Stimulated activated CD8-positive, alpha-beta memory T cell treated with anti-CD3 and anti-CD28 coated beads, Interleukin-7, amount 100 ng/mL, for 24 hours (primary cell): ENCODE measurements around the gene TEX35.

Experiments
- DNase-seq: peaks from one replicate; pipeline ENCODE4 v3.0.0-alpha.2; 2020; ENCODE audit warnings: low read depth

Gene TEX35

DNA sequence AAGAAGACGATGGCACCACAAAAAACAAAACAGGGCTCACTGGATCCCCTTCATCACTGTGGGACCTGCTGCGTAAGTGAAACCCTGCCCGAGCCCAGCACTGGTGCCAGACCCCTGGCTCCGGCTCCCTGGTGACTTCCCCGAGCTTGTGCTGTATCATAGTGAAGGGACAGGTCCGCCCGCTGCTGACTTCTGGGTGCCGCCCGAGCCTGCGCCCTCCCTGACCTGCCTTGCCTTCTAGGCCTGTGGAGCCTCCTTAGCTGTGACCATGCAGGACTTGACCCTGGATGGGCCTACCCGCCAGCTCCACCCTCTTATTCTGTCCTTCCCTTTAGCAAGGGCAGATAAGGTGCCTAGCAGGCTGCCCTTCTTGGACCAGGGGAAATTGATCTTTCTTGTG lies 7.9 kb downstream of the TEX35 start:
- DNase-seq: no peak

DNA sequence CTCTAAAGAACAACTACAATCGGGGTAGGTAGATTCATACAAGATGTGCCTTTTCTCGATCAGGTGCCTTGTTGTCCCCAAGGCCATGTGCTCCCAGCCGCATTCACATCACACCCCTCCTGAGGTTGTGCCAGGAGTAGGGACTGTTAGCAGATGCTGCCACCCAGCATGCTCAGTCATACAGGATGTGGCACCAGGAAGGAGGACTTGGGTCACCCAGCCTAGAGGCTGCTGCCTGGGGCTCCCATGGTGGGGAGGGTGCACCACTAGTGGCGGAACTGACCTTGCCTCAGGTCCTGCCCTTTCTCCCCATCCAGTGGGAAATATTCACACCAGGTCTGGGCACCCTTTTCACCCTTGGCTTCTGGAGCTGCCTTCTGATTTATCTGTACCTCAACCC lies 8.3 kb downstream of the TEX35 start:
- DNase-seq: no peak

DNA sequence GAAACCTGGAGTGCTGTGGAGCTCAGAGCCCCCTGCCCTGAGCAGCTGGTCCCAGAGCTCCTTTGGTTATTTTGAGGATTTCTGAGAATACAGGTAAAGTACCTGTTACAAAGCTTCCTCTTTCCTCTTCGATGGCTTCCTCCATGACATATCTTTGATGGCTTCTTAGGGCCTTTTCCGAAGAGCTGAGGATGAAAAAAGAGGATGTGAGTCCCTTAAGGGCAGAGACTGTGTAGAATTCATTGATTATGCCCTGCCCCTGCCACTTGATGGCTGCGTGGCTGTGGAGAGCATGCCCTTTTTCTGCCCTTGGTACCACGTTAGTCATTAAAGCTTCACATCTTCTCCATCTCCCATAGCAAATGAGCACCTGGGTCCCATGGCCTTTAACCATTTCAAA lies 14.2 kb downstream of the TEX35 start:
- DNase-seq: no peak

DNA sequence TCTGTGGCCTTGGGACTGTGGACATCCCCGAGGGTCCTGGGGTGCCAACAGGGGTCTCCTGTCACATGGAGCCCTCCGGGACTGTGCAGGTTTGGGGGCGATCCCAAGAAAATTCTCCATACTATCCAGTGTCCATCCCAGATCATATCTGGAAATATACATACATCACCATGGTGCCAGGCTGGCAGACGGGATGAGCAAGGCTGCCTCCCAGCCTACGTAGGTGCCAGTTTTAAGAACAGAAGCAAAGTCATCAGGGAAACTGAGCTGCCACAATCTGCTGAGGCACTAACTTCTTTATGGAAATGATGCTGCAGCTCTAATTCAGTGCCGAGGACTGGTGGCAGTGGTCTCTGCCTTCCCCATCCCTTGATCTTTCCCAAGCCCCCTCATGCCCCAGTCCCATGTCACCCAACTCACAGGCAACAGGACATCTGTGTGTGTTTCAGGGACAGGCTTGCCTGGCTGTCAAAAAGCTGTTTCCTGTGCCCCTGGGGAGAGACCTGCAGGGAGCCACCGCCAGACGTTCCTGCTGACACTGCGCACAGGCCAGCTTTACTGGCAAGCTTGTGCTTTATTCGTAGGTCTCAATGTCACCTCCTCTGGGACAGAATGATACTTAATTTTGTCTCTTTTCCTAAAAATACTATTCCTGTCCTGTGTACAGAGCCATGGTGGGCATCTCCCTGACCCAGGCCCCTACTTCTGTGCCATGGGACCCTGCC lies 15.5 kb downstream of the TEX35 start:
- no peak for DNase-seq

DNA sequence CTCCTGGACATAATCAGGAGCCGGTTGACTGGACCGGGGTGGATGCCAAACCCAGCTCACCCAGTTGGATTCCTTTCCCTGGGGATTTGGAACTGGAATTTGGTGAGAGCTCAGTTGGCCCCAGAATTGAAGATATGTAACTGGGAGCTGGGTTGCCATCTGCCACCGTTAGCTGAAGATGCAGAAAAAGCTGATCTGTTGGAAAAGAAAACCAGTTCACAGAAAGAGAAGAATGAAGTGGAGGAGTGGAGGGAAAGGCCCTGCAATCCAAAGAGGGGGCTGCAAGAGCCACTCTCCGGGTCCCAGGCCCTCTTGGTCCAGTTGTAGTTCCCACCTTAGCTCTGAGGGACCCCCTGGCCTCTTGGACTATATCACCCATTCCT lies 16.0 kb downstream of the TEX35 start:
- DNase-seq: no peak

DNA sequence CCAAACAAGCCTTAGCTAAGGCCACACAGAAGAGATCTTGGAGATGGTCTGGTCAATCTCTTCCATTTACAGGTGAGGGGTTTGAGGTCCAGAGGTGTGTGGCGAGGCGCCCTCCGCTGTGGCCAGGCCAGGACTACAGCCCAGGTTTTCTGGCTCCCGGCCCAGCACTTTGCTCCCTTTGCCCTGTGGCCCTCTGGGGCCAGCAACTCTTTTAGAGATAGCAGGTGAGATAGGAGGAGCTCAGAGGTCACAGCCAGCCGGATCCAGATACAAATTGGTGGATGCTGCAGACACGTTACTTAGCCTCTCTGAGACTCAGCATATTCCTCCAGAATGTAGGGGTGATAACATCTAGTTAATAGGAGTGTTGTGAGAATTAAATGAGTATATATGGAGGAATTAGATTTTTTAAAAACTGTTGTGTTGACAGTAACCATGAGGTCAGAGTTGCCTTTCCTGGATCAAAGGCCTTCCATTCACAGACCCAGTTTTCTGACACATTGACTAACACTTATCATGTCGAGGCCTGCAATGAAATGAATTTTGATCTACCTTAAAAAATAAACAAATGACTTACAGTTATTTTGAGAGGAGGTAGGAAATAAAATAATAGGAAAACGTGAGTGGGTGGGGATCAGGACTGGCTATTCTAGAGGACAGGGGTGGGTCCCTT lies 16.6 kb downstream of the TEX35 start:
- DNase-seq: no peak

DNA sequence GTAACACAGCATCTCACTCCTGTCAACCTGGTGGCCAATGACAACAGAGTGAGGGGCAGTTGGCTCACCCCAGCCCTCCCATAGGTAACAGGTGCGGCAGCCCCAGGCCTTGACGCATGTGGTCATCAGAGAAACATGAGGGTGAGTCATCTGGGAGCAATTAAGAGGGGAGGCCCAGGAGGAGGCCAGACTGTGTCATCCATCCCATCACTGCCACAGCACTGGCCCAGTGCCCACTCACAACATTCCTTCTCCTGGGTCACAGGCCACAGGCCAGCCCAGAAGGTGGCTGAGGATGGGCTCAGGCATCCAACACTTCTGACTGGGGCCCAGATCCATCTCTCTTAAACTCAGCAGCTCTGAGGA lies 17.1 kb downstream of the TEX35 start:
- no peak for DNase-seq

DNA sequence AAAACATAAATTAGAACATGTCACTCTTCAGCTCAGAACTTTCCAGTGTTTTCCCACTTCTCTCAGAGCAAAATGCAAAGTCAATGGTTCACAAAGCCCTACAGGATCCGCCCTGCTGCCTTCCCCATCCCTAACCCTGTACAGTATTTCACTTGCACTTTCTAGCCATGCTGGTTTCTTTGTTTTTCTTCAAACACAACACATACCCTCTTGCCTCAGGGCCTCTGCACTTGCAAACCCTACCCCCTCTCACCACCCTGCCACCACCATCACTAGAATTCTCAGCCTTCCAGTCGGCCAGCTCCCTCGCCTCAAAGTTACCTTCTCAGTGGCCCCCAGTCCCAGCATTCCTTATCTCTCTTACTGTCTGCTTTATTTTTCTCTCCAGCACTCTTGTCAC lies 17.6 kb downstream of the TEX35 start:
- DNase-seq: no peak

DNA sequence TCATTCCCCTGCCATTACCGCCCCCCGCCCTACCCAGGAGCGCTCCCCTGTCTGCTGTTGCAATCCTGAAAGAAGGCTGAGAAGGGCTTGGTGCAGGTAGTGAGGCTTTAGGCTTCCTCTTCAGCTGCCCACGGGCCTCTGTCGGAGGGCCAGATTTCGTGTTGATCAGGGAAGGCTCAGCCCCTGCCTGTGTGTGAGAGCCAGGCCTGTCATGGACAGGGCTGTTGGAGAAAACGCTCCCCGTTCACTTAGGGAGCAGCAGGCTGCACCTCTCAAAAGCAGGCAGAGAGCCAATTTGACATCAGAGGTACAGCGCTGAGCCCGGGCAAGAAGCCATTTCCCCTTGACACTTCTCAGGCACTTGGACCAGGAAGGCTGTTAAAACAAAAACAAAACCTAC lies 19.0 kb downstream of the TEX35 start:
- no peak for DNase-seq

DNA sequence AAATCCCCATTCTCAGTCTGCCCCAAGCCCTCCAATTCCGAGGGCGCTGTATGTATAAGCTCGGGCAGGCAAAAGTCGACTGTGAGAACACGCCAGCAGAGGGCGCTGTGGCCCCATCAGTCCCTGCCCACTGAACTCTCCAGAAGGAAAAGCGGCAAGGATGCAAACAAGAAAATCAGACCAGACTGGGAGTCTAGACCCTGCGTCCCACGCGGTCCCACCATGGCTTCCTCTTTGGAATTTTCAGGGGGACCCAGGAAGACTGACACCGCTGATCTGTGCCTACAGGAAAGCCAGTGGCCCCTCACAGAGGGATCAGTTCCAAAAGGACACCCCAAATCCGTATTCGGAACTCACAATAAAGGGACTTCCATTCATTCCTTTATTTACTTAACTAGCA lies 19.5 kb downstream of the TEX35 start:
- peak; percentile 57 for DNase-seq

DNA sequence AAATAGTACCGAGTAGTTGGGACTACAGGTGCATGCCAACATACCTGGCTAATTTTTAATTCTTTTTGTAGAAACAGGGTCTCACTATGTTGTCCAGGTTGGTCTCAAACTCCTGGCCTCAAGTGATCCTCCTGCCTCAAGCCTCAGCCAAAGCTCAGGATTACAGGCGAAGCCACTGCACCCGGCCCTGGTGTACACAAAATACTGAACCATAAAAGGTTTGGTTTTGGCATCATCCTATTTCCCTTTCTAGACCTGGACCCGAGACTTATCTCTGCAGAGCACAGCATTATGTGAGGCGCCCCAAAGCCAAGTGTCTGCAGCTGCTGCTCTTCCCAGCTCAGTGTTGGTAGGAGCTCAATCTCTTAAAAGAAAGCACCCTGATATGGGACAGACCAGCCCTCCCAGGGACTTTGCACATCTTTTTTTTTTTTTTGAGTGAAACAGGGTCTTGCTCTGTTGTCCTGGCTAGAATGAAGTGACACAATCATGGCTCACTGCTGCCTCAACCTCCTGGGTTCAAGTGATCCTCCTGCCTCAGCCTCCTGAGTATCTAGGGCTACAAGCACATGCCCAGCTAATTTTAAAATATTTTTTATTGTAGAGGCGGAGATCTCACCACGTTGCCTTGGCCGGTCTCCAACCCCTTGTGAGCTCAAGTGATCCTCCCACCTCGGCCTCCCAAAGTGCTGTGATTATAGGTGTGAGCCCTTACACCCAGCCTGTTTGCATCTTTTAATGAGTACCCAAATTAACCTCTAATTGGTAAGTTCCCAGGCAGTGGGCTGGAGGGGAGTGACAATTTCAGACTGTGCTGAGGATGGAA lies 20.4 kb downstream of the TEX35 start:
- no peak for DNase-seq

DNA sequence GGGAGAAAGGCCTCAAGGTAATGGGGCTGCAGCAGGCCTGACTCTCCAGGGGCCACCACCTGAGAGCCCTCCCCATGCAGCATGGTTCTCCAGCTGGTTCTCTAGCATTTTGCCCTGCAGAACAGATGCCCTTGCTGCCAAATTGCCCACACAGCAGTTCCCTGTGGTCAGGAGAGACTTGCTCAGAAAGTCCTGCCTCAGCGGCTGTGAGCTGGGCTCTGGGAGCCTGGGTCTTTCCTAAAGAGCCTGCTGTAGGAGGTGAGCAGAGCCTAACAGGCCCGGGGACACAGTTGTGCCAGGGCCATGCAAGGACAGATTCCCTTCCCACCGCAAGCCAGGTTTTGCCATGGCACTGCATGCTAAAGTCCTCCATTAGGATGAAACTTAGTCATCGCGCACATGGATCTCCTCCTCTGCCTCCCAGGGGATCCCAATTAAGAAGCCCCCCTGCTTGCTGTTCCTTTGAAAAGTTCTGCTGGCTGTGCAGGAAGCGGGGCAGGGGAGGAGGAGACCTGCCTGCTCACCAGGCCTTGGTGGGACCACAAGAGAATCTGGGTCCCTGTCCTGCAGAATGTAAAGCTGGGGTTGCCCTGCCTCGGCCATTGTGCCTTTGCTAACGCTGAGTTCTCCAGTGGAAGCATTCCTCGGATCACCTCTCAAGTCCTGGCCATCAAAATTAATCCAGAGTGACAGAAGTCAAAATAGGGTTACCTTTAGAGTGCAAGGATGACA lies 21.4 kb downstream of the TEX35 start:
- no peak for DNase-seq

DNA sequence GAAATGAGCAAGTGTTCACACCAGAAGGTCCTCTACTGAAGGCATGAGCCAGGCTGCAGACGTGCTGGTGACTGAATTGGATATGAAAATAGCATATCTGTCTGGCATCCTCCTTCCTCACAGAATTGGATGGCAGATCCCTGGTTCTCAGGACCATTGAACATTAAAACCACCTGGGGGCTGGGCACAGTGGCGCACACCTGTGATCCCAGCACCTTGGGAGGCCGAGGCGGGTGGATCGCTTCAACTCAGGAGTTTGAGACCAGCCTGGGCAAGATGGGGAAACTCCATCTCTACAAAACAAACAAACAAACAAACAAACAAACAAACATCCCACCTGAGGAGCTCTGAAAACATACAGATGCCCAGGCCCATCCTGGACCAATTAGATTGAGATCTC lies 23.4 kb downstream of the TEX35 start:
- DNase-seq: no peak

DNA sequence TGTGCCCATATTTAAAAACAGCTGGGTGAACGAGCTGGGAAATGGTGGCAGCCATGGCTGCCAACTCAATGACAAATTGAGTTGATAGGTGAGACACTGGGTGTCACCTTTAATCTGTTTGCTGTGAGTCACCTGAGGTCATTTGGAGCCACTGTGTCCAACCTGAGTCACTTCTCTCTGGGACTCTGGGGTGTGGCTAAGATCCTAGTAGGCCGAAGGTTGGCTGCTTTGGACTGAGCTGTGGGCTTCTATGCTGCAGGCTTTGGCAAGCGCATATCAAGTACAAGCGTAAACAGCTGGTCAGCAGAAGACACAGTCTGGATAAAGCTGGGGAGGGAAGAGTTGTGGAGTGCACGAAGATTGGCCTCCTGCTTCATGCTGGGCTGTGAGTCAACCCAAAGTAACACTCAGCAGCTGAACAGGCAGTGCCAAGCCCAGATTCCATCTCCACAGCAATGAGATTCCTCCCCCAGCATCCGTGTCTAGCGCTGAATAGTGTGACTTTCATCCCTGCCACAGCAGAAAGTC lies 24.0 kb downstream of the TEX35 start:
- no peak for DNase-seq

DNA sequence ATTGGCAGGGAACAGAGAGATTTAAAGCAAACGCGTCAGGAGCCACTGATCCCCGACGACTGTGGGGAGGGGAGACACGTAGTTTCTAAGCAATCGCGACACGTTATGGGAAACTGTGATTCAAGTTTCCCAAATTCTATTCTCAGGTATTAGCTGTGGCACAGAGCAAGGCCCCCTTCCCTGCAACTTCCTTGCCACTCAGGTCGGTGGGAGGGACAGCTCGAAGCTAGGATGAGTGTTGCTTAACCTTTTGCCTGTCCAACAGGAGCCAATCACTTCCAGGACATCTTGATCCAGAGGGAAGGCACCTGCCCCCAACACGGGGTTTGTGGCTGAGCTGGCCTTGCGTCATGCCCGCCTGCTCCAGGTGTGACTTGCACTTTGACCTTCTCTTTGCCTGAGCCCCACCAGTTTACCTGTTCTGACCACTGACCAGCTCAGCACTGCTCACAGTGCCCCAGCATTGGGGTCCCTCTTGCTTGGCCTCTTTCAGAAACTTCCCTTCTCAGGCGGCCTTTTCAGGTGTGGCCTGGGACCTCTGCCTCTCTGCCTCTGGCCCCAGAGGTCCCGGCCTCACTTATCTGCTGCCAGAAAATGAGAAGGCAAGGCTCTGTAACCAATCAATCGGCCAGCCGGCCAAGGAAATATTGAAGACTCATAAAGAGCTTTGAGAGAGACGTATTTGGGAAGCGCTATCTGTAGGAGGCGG lies 24.6 kb downstream of the TEX35 start:
- DNase-seq: no peak

DNA sequence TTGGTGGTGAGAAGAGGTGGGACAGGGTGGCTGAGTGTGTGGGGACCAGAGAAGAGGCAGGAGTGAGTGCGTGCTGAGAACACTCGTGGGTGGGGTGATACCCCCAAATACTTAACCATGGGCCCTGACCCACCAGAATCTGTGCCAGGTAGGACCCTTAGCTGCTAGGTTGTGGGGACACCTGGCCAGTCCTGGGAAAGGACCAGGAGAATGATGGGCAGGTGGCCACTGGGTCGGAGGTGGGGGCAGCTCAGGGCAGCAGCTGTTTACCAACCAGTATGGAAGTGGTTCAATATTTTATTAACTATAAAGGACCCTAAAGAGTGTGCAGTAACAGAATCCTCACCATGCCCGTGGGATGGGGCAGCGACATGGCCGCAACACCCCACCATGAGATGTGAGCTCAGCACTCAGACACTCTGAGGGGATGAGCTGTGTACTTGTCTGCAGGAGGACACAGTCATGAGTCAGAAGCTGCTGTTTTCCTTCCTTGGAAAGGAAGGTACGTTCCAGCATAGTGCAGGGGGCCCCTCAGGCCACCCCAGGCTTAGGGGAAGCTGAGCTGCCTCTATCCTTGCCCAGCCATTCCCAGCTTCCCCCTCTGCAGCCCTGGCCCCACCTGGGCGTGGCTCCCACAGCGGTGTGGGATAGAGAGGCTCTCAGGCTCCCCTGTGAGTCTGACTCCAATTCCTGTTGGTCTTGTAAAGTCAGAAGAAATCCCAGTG lies 25.4 kb downstream of the TEX35 start:
- DNase-seq: no peak

DNA sequence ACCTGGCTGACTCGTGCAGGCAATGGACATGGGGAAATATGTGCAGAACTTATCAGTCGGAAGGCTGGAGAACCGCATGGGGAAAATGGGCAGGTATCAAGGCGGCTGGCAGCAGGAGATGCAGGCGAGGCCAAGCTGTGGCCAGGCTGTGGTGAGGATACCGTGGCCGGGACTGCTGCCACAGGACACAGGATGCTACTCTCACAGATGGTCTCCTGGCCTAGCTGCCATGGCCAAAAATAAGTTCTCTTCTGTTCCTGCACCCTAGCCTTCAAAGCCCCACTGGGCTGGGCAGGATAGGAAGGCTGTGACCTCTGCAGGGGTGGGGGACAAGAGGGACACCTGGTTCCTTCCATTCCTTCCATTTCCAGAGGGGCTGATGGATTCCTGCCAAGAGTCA lies 26.4 kb downstream of the TEX35 start:
- DNase-seq: no peak

DNA sequence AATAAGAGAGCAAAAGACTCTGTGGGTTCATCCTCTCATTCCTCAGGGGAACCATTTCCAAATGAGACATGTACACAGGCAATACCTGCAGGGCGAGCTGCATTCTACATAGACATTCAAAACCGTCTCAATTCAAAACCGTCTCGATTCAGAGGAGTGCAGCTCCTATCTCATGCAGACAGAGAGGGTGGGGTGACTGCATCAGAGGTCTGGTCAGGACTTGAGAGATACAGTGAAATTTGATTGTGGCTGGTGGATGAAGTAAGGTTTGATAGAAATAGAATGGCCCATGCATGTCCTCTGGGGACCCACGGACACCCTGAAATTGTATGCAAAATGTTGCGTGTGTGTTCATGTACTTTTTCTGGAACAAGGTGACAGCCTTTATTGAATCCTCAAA lies 27.3 kb downstream of the TEX35 start:
- DNase-seq: no peak

DNA sequence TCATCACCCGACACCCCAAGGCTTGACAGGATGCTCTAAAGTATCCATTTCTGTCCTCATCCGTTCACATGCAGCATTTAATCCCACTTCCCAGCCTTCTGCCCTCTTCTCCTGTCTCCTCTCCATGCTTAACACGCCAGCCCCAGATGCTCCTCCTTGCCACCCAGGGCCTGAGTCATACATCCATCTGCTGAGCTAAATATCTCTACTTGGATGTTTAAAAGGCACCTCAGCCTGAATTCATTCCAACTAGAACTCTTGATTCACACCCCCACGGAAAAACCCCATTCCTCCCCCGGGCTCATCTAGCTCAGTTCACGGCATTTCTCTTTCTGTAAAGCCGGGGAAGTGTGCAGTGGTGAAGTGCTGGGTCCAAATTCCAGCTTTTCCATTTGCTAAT lies 27.7 kb downstream of the TEX35 start:
- DNase-seq: no peak

DNA sequence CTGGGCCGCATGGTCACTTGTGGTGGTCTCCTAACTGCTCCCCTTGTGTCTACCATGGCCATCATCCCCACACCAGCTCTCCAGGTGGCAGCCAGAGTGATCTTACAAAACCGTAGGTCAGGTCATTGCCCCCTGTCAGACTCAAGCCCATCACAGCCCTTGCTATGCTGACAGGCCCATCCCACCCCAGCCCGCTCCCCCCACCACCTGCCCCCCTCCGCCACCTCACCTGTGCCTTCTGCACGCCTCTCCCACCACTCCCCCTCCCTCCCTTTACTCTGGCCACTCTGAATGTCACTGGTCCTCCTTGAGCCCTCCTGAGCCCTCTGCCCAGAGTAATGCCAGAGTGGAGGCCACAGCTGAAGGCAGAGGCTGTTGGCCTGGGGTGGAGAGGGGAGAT lies 28.5 kb downstream of the TEX35 start:
- DNase-seq: no peak
